ENCODE data around the gene TRIP12.
"Not testable (repeated sequence)": the region's sequence is repeated elsewhere in the genome, so short reads cannot be mapped to it uniquely, and the experiment has no call there.

DNA sequence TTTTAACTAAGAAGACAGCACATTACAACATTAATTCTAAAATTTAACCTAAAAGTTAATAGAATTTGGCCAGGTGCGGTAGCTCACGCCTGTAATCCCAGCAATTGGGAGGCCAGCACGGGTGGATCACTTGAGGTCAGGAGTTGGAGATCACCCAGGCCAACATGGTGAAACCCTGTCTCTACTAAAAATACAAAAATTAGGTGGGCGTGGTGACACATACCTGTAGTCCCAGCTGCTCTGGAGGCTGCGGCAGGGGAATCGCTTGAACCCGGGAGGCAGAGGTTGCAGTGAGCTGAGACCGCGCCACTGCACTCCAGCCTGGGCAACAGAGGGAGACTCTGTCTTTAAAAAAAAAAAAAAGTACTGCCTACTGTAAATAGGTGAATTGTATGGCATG is 21.3 kb downstream of the TRIP12 start:
- not testable (repeated sequence) for TF ChIP-seq CTCF, POLR2A (IDR thresholded peaks at IDR 0.05)
